HG02840 (cell line): ENCODE data around the gene SETD2.

Experiments used
- ATAC-seq: cut with Tn5 transposase; IDR thresholded peaks from one replicate; pipeline ENCODE4 v1.9.1; 2021; ENCODE audit warnings: mild to moderate bottlenecking, moderate library complexity, moderate number of reproducible peaks; ENCODE audit not compliant: unreplicated experiment, low FRiP score

SETD2 gene

GRCh38 chr3:46987743-46988401 lies 176.0 kb downstream of the SETD2 start:
- ATAC-seq = peak; percentile 57

- ATAC-seq = no peak
These were observed 176.6 kb downstream of the SETD2 start for GRCh38 chr3:46987319-46987742.

GRCh38 chr3:46986782-46987310 lies 177.1 kb downstream of the SETD2 start:
- no peak for ATAC-seq

- no peak for ATAC-seq
These were observed 177.7 kb downstream of the SETD2 start for GRCh38 chr3:46986055-46986730.

GRCh38 chr3:46985588-46985987 lies 178.3 kb downstream of the SETD2 start:
- ATAC-seq = no peak

GRCh38 chr3:46984591-46985459 lies 179.1 kb downstream of the SETD2 start:
- ATAC-seq = no peak

- no peak for ATAC-seq
These were observed 181.4 kb downstream of the SETD2 start for GRCh38 chr3:46982546-46982945.

- no peak for ATAC-seq
These were observed 181.9 kb downstream of the SETD2 start for GRCh38 chr3:46981932-46982471.

- ATAC-seq = no peak
These were observed 183.9 kb downstream of the SETD2 start for GRCh38 chr3:46979958-46980497.

- peak; percentile 61 for ATAC-seq
These were observed 184.6 kb downstream of the SETD2 start, which contains the start of gene NBEAL2 for GRCh38 chr3:46978985-46979944. NBEAL2 (plus strand) TSS chr3:46979666; CDS start chr3:46979862, 196 bp downstream.

GRCh38 chr3:46978381-46978780 lies 185.5 kb downstream of the SETD2 start:
- no peak for ATAC-seq

- ATAC-seq = no peak
These were observed 186.1 kb downstream of the SETD2 start for GRCh38 chr3:46977811-46978195.

GRCh38 chr3:46976326-46977190 lies 187.4 kb downstream of the SETD2 start, which contains the start of gene CCDC12:
CCDC12 (minus strand) TSS chr3:46976745; CDS start chr3:46976732, 13 bp downstream.
- ATAC-seq = peak; percentile 65

GRCh38 chr3:46974421-46975171 lies 189.3 kb downstream of the SETD2 start:
- ATAC-seq = no peak

GRCh38 chr3:46972396-46972795 lies 191.5 kb downstream of the SETD2 start:
- no peak for ATAC-seq

GRCh38 chr3:46971742-46972141 lies 192.2 kb downstream of the SETD2 start:
- no peak for ATAC-seq

- no peak for ATAC-seq
These were observed 192.8 kb downstream of the SETD2 start for GRCh38 chr3:46971151-46971550.
